Stomach (tissue), 4 donors: ENCODE results near the gene KNG1.

ENCODE experiments used
- EP300 ChIP-seq: sonication (generic); formaldehyde crosslinking; IDR thresholded peaks from one replicate; pipeline ENCODE4 v1.6.1; 2017; ENCODE audit warnings: antibody characterized with exemption
- POLR2A ChIP-seq, 4 donors: fragments of 450-650 bp; IDR thresholded peaks; one replicate each; pipeline ENCODE4 v1.6.1; 2016; ENCODE audit warnings: antibody characterized with exemption in 4 of 4, control low read depth in 2 of 4, mild to moderate bottlenecking in 1 of 4, moderate library complexity in 1 of 4
- POLR2AphosphoS5 ChIP-seq, 3 donors: sonication (generic); formaldehyde crosslinking; IDR thresholded peaks; one replicate each; pipeline ENCODE4 v1.6.1; 2016; ENCODE audit warnings: antibody characterized with exemption in 3 of 3
- TF ChIP-seq, protein P1 (sequence below), 7 experiments: fragments of 450-650 bp in 4 of 7; fragments of 200-600 bp in 3 of 7; sonication (generic) in 3 of 7; IDR thresholded peaks; one replicate each; pipeline ENCODE4 v1.5.1; 2016 to 2019; ENCODE audit warnings: antibody characterized with exemption in 7 of 7, control low read depth in 2 of 7, mild to moderate bottlenecking in 1 of 7

DNA sequence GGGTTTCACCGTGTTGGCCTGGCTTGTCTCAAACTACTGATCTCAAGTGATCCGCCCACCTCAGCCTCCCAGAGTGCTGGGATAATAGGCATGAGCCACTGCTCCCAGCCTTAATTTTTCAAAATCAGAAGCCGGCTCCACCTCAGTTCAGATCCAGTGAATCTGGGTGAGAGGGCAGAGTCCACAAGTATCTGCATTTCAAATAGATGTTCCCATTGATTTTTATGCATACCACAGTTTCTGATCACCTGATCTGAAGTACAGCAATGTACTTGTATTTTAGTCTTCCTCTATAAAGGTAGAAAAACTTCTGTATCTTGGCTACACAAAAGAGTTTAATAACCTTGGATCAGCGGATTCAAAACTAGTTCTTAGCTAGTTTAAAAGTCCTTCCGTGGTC lies 62.0 kb downstream of the KNG1 start:
- TF ChIP-seq, protein P1, sequence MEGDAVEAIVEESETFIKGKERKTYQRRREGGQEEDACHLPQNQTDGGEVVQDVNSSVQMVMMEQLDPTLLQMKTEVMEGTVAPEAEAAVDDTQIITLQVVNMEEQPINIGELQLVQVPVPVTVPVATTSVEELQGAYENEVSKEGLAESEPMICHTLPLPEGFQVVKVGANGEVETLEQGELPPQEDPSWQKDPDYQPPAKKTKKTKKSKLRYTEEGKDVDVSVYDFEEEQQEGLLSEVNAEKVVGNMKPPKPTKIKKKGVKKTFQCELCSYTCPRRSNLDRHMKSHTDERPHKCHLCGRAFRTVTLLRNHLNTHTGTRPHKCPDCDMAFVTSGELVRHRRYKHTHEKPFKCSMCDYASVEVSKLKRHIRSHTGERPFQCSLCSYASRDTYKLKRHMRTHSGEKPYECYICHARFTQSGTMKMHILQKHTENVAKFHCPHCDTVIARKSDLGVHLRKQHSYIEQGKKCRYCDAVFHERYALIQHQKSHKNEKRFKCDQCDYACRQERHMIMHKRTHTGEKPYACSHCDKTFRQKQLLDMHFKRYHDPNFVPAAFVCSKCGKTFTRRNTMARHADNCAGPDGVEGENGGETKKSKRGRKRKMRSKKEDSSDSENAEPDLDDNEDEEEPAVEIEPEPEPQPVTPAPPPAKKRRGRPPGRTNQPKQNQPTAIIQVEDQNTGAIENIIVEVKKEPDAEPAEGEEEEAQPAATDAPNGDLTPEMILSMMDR (IDR thresholded peaks at IDR 0.05), result no peak
- TF ChIP-seq POLR2A (IDR thresholded peaks at IDR 0.05) (no peak), POLR2AphosphoS5 (IDR thresholded peaks at IDR 0.05) (no peak), EP300 (no peak)
